OCI-LY1 (cell line): ENCODE measurements around the gene TMEM131.

ENCODE experiments used
- H2AFZ ChIP-seq: fragments of 200-600 bp; sonication (generic), shearing (Covaris generic); 2 replicates; pipeline ENCODE4 v1.6.0; 2014; ENCODE audit warnings: antibody characterized with exemption, mild to moderate bottlenecking, low read length
- H3F3A ChIP-seq: fragments of 200-600 bp; sonication (generic), shearing (Covaris generic); 2 replicates; pipeline ENCODE4 v1.6.0; 2014; ENCODE audit warnings: mild to moderate bottlenecking, antibody characterized with exemption, low read length, moderate library complexity; ENCODE audit not compliant: insufficient read depth
- H3K27ac ChIP-seq: fragments of 200-600 bp; sonication (generic); 2 replicates; pipeline ENCODE4 v1.5.1; 2014; ENCODE audit warnings: low read length, mixed run types, mild to moderate bottlenecking, low read depth; ENCODE audit not compliant: poor library complexity, severe bottlenecking
- H3K27me3 ChIP-seq: fragments of 200-600 bp; sonication (generic); 2 replicates; pipeline ENCODE4 v1.6.0; 2014; ENCODE audit warnings: antibody characterized with exemption, mild to moderate bottlenecking, low read length, moderate library complexity; ENCODE audit not compliant: insufficient read depth
- H3K36me3 ChIP-seq: fragments of 200-600 bp; sonication (generic); 2 replicates; pipeline ENCODE4 v1.6.1; 2014; ENCODE audit warnings: mild to moderate bottlenecking, antibody characterized with exemption, low read length, moderate library complexity, mixed read lengths; ENCODE audit not compliant: insufficient read depth
- H3K4me1 ChIP-seq: fragments of 200-600 bp; sonication (generic); 2 replicates; pipeline ENCODE4 v1.5.1; 2014; ENCODE audit warnings: mild to moderate bottlenecking, low read length, moderate library complexity; ENCODE audit not compliant: insufficient read depth, severe bottlenecking
- H3K4me2 ChIP-seq: fragments of 200-600 bp; sonication (generic), shearing (Covaris generic); 2 replicates; pipeline ENCODE4 v1.6.1; 2014; ENCODE audit warnings: low read length
- H3K4me3 ChIP-seq: fragments of 200-600 bp; sonication (generic); 2 replicates; pipeline ENCODE4 v1.5.1; 2014; ENCODE audit warnings: low read length, low read depth, mild to moderate bottlenecking, mixed read lengths; ENCODE audit not compliant: poor library complexity, severe bottlenecking
- H3K79me2 ChIP-seq: fragments of 200-600 bp; shearing (Covaris generic); 2 replicates; pipeline ENCODE4 v1.6.1; 2016; ENCODE audit warnings: mixed run types, low read length, mixed read lengths; ENCODE audit not compliant: insufficient read depth
- H3K9ac ChIP-seq: fragments of 200-600 bp; sonication (generic), shearing (Covaris generic); 2 replicates; pipeline ENCODE4 v1.6.1; 2014; ENCODE audit warnings: mild to moderate bottlenecking, low read length, mixed read lengths
- H3K9me2 ChIP-seq: fragments of 200-600 bp; sonication (generic), shearing (Covaris generic); 2 replicates; pipeline ENCODE4 v1.6.1; 2014; ENCODE audit warnings: low read depth, mild to moderate bottlenecking, low read length, mixed read lengths
- H3K9me3 ChIP-seq: fragments of 200-600 bp; shearing (Covaris generic); 2 replicates; pipeline ENCODE4 v1.6.1; 2014; ENCODE audit warnings: low read length, mixed read lengths
- H4K20me1 ChIP-seq: fragments of 200-600 bp; sonication (generic), shearing (Covaris generic); 2 replicates; pipeline ENCODE4 v1.6.0; 2016; ENCODE audit warnings: mild to moderate bottlenecking, low read length; ENCODE audit not compliant: insufficient read depth
- EZH2 ChIP-seq: fragments of 200-600 bp; sonication (generic), shearing (Covaris generic); IDR thresholded peaks from 2 replicates; pipeline ENCODE4 v1.8.0; 2017; ENCODE audit warnings: borderline replicate concordance, mixed run types, mild to moderate bottlenecking, antibody characterized with exemption, low read length, moderate library complexity, mixed read lengths
- TF ChIP-seq, protein P1 (sequence below): fragments of 200-600 bp; sonication (generic), shearing (Covaris generic); IDR thresholded peaks from 2 replicates; pipeline ENCODE4 v1.5.1; 2017; ENCODE audit warnings: mild to moderate bottlenecking, antibody characterized with exemption, low read length, moderate library complexity, mixed read lengths

The TMEM131 gene

DNA sequence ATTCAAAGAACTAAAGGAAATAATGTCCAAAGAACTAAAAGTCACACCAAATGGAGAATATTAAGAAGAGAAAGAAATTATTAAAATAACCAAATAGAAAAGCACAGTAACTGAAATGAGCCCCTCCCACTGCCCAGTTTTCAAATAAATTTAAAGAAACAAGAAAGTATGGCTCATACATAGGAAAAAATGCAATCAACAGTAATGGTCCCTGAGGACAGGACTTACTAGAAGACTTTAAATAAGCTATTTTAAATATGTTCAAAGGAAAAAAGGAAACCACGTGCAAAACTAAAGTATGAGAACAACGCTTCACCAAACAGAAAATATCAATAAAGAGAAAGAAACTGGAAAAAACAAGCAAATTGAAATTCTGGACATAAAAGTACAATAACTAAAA is 58.9 kb downstream of the TMEM131 start:
- Histone ChIP-seq H3K9me2 (no peaks in the 10 kb centered on the region), H3K36me3 (no peaks in the 10 kb centered on the region), H3K9me3 (no peaks in the 10 kb centered on the region), H3F3A (0 out of 2 replicates have a peak, but pooled peaks cover 4% of the 10 kb centered on the region), H3K4me1 (peaks cover 54% of the 10 kb centered on the region), H3K4me2 (no peak overlapping the region), H3K79me2 (peaks cover 8% of the 10 kb centered on the region; the same call in 1 of the 2 replicates), H2AFZ (no peak overlapping the region), H3K27me3 (no peaks in the 10 kb centered on the region), H3K27ac (peak overlapping the region; percentile 77), H3K9ac (no peak overlapping the region), H3K4me3 (no peak overlapping the region), H4K20me1 (no peaks in the 10 kb centered on the region)
- TF ChIP-seq EZH2 = no peak
- TF ChIP-seq, protein P1, sequence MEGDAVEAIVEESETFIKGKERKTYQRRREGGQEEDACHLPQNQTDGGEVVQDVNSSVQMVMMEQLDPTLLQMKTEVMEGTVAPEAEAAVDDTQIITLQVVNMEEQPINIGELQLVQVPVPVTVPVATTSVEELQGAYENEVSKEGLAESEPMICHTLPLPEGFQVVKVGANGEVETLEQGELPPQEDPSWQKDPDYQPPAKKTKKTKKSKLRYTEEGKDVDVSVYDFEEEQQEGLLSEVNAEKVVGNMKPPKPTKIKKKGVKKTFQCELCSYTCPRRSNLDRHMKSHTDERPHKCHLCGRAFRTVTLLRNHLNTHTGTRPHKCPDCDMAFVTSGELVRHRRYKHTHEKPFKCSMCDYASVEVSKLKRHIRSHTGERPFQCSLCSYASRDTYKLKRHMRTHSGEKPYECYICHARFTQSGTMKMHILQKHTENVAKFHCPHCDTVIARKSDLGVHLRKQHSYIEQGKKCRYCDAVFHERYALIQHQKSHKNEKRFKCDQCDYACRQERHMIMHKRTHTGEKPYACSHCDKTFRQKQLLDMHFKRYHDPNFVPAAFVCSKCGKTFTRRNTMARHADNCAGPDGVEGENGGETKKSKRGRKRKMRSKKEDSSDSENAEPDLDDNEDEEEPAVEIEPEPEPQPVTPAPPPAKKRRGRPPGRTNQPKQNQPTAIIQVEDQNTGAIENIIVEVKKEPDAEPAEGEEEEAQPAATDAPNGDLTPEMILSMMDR = no peak

DNA sequence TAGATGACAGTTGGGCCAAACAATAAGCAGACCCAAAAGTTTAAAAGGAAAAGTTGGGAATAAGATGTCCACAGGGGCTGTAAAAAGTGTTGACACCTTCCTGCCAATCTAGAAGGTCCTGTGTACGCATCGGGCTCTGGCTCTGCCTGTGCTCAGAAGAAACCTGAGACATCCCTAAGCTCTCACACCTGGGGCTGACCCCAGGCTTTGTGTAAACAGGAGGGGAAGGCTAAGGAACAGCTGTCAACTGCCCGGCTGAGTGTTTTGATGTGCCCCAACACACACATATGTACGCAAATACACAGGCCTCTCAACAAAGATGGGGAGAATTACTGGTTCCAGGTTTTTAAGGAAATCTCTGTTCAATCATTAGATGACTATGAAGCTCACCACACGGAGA is 59.5 kb downstream of the TMEM131 start:
- no peaks in the 10 kb centered on the region for H3K9me2 ChIP-seq
- peak overlapping the region; percentile 77 for H3K27ac ChIP-seq
- 0 out of 2 replicates have a peak, but pooled peaks cover 4% of the 10 kb centered on the region for H3F3A ChIP-seq
- no peak overlapping the region for H2AFZ ChIP-seq
- peaks cover 60% of the 10 kb centered on the region for H3K4me1 ChIP-seq
- H3K79me2 ChIP-seq = peaks cover 8% of the 10 kb centered on the region; the same call in 1 of the 2 replicates
- no peaks in the 10 kb centered on the region for H3K9me3 ChIP-seq
- no peaks in the 10 kb centered on the region for H4K20me1 ChIP-seq
- TF ChIP-seq, protein P1 = no peak
- no peak for TF ChIP-seq EZH2
- H3K4me3 ChIP-seq = peak overlapping the region; percentile 14
- H3K36me3 ChIP-seq = no peaks in the 10 kb centered on the region
- H3K27me3 ChIP-seq = no peaks in the 10 kb centered on the region
- H3K9ac ChIP-seq = no peak overlapping the region
- H3K4me2 ChIP-seq = peak overlapping the region; percentile 30; the same call in 1 of the 2 replicates

DNA sequence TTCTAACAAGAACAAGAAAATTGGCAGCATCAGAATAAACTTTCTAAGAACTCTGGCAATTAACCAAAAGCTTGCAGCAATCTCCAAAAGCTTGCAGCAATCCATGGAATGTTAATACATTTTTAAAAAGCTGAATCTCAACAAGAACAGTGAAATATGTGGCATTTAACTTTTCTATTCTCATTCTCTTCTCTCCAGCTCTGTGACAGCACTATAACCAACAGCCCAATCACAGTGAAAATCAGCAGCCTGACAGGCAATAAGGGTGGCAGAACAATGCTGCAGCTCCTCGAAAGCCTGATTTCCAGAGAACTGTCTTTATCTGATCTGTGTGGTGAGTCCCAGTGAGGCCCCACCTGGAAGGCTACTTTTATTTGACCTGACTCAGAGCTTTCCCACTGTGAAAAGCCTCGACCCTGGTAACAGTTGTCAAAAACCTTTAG is 60.0 kb downstream of the TMEM131 start:
- Histone ChIP-seq H3K79me2 (peaks cover 8% of the 10 kb centered on the region; the same call in 1 of the 2 replicates), H3F3A (0 out of 2 replicates have a peak, but pooled peaks cover 4% of the 10 kb centered on the region), H4K20me1 (no peaks in the 10 kb centered on the region), H3K4me3 (peak overlapping the region; percentile 14), H3K36me3 (no peaks in the 10 kb centered on the region), H3K9ac (no peak overlapping the region), H3K9me2 (no peaks in the 10 kb centered on the region), H3K27me3 (no peaks in the 10 kb centered on the region), H2AFZ (no peak overlapping the region), H3K27ac (peak overlapping the region; percentile 77), H3K4me2 (peak overlapping the region; percentile 30; the same call in 1 of the 2 replicates), H3K4me1 (peaks cover 65% of the 10 kb centered on the region), H3K9me3 (no peaks in the 10 kb centered on the region)
- TF ChIP-seq, protein P1 = no peak
- TF ChIP-seq EZH2 = no peak
